ENCODE measurements around the gene EPHA2.

Gene EPHA2

DNA sequence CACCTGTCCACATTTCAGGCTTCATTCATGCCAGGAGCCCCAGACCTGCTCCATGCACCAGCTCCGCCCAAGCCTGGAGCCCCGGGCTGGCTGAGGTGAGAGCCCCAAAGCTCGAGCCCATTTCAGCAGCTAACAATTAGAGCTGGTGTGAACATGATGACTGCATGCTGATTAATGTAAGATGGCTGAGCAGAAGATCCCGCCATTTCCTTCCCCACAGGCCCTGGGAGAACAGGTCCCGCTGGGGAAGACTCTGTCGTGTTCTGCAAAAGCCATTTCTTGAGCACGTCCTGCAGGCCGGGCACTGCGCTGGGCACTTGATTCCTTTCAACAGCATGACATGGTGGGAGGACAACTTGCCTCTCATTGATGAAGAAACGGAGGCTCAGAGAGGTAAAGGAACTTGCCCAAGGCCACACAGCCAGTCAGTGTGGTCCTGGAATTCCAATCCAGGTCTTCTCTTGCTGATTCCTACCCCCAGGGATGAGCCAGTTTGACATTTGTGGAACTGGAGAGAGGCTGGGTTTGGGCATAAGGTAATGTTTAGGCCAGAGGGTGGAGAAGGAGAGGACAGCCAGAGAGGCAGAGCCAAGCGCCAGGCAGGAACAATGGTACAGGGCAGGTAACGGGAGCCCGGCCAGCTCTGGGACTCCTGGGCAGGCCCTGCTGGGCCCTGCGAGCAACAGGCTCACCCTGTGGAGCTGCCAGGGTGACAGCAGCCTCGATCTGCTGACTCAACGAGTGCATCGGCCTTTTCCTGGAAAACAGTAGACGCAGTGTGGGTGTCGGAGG, 28.1 kb upstream of the EPHA2 start:
- no peak overlapping the region for H3K4me3 ChIP-seq (ENCODE audit: control insufficient read depth, low read depth, low read length)
- DNase-seq (ENCODE audit: low read depth), result no peak
- TF ChIP-seq, protein P1, sequence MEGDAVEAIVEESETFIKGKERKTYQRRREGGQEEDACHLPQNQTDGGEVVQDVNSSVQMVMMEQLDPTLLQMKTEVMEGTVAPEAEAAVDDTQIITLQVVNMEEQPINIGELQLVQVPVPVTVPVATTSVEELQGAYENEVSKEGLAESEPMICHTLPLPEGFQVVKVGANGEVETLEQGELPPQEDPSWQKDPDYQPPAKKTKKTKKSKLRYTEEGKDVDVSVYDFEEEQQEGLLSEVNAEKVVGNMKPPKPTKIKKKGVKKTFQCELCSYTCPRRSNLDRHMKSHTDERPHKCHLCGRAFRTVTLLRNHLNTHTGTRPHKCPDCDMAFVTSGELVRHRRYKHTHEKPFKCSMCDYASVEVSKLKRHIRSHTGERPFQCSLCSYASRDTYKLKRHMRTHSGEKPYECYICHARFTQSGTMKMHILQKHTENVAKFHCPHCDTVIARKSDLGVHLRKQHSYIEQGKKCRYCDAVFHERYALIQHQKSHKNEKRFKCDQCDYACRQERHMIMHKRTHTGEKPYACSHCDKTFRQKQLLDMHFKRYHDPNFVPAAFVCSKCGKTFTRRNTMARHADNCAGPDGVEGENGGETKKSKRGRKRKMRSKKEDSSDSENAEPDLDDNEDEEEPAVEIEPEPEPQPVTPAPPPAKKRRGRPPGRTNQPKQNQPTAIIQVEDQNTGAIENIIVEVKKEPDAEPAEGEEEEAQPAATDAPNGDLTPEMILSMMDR (conservative IDR thresholded peaks at IDR 0.05; ENCODE audit: control insufficient read depth, insufficient read depth, low read depth, low read length), result no peak

DNA sequence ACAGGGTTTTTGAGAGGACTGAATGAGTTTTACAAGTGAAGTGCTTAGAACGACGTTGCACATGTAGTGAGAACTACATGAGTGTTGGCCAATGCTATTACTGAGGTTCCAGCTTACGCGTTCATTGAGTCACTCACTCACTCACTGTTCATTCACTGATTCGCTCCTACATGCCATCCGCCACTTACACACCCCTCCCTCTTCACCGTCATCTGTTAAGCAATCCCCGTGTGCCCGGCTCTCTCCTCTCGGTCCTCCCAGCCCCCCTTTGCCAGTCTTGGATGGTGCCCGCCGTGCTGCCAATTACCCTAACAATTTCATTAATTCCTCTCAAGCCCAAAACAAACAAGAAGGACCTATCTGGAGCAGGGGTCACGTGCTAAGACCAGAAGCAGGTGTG, 27.3 kb upstream of the EPHA2 start:
- TF ChIP-seq, protein P1 (conservative IDR thresholded peaks at IDR 0.05; ENCODE audit: control insufficient read depth, insufficient read depth, low read depth, low read length), result no peak
- no peak overlapping the region for H3K4me3 ChIP-seq (ENCODE audit: control insufficient read depth, low read depth, low read length)
- peak; percentile 98 for DNase-seq (ENCODE audit: low read depth)

DNA sequence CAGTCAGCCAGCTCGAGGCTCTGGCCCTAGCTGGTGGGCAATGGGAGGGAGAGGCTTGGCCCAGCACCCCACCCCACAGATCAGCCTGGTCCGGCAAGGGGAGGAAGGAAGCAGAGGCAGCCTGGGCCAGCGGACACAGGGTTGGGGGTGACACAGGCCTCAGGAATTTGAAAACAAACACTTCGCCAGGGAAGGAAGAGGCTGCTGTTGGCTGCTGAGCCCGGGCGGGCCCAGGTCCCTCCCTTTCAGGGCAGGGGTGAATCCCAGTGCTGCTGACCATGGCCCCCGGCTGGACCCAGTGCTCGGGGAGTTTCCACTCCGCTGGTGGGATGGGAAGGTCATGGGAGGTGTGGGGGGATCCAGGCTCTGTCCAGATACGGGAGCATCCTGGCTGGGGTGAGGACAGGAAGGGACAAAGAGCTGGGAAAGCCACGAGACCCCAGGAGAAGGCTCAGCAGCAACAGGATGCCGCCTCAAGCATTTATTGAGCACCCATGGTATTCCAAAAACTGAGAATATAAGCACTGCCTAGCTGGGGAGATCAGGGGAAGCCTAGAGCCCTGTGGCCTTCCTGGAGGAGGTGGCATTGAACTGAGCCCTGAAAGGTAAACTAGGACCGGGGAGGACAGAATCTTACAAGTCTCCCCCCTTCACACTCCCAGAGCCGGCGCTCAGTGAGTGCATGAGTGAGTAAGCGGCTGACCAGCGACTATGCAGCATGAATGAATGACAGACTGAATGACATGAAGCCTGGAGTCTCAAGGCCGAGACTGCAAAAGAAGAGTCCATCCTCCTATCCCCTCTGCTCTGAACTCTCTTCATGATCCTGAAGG, 26.2 kb upstream of the EPHA2 start:
- H3K4me3 ChIP-seq (ENCODE audit: control insufficient read depth, low read depth, low read length), result no peak overlapping the region
- TF ChIP-seq, protein P1 (conservative IDR thresholded peaks at IDR 0.05; ENCODE audit: control insufficient read depth, insufficient read depth, low read depth, low read length), result no peak
- DNase-seq (ENCODE audit: low read depth), result peak; percentile 91

DNA sequence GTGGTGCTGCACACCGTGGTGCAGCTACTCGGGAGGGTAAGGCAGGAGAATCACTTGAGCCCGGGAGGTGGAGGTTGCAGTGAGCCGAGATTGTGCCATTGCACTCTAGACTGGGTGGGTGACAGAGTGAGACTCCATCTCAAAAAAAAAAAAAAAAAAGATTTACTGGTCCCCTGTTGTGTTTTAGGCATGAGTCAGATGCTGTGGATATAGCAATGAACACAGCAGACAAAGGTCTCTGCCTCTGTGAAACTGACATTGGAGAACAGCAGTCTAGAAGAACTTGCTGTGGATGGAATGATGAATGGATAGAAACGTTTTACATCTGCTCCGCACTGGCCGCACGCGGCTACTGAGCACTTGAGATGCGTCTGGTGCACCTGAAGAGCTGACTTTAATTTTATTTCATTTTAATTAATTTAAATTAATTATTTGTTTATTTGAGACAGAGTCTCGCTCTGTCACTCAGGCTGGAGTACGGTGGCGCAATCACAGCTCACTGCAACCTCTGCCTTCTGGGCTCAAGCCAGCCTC, 24.5 kb upstream of the EPHA2 start:
- H3K4me3 ChIP-seq (ENCODE audit: control insufficient read depth, low read depth, low read length), result no peak overlapping the region
- TF ChIP-seq, protein P1 (conservative IDR thresholded peaks at IDR 0.05; ENCODE audit: control insufficient read depth, insufficient read depth, low read depth, low read length), result no peak
- DNase-seq (ENCODE audit: low read depth), result peak; percentile 57

DNA sequence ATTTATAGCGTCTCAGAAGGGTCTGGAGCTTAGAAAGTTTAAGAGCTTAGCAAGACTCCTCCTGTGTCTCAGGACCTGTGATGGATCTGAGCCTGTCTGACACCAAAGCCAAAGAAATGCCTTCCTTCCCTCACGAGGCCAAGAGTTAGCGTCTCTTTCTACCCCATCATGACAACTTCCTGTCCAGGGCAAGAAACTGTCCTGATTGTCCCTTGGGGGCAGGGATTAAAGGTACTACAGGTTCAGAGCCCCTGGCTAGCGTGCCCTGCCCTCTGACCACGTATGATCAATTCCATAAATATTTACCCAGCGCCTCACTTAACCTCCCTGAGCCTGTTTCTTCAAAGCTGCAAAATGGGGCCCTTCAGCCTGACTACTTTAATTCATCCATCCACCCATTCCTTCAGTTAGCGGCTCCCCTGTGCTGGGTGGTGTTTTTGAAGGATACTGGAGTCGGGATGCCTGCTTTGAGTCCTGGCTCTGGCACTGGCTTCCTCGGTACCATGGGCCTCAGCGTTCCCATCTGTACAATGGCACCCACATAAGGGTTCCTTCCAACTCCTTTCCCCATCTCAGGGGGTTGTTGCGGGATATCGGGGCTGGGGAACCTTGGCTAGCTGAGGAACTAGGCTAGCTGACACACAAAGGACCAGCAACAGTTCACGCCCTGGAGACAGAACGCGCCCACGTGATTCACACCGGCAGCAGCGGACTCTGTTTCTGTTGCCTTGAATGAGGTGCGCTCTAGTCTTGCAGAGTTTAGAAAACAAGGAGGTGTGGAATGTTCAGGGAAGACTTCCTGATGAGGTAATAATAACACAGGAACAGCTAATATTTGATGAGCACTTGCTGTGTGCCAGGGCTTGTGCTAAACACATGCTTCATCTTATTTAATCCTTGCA, 23.0 kb upstream of the EPHA2 start:
- DNase-seq (ENCODE audit: low read depth), result no peak
- TF ChIP-seq, protein P1 (conservative IDR thresholded peaks at IDR 0.05; ENCODE audit: control insufficient read depth, insufficient read depth, low read depth, low read length), result no peak
- H3K4me3 ChIP-seq (ENCODE audit: control insufficient read depth, low read depth, low read length), result no peak overlapping the region

DNA sequence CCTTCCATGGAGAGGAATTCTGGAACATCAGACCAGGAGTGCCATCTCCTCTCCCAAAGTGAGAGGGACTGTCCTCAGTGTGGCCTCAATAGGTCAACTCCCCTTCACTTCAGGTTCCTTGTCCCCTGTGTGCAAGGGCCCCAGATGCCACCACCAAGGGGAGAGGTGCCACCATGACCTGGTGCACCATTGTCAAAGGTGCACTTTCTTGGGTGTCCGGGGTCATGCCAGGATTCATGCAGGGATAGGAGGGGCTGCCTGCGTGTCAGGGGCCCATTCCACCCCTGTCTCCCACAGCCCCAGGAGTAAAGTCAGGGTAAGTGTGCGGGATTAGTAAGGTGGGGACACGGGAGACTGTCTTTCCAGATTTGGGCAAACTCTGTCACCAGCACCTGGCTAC, 21.4 kb upstream of the EPHA2 start:
- H3K4me3 ChIP-seq (ENCODE audit: control insufficient read depth, low read depth, low read length), result no peak overlapping the region
- TF ChIP-seq, protein P1 (conservative IDR thresholded peaks at IDR 0.05; ENCODE audit: control insufficient read depth, insufficient read depth, low read depth, low read length), result no peak
- no peak for DNase-seq (ENCODE audit: low read depth)

All from fibroblast of mammary gland (primary cell).